Activated naive CD4-positive, alpha-beta T cell treated with anti-CD3 and anti-CD28 coated beads for 36 hours (primary cell): ENCODE measurements around the gene TM2D3. TPM values are rescaled to one million over a fixed set of nuclear protein-coding genes. Genes with fewer than 3 reads are reported as not detected.
A peak's percentile ranks its signal among the peaks of the same experiment; 100 is the strongest.

Experiments used
- CTCF ChIA-PET: fragments of 350-600 bp; sonication (Branson Sonifier 250); formaldehyde crosslinking; loops from one replicate; lab custom pipeline; 2021; ENCODE audit warnings: antibody characterized with exemption; lab: Charles Lee
- DNase-seq: peaks from one replicate; pipeline ENCODE4 v3.0.0-alpha.2; 2020
- H3K27ac Mint-ChIP-seq: one replicate; pipeline ENCODE4 v1.8.0; 2021; ENCODE audit warnings: mild to moderate bottlenecking, mixed read lengths
- H3K27me3 Mint-ChIP-seq: one replicate; pipeline ENCODE4 v1.8.0; 2021; ENCODE audit warnings: low read depth, mixed read lengths
- H3K36me3 Mint-ChIP-seq: one replicate; pipeline ENCODE4 v1.8.0; 2021; ENCODE audit warnings: low read depth, mixed read lengths
- H3K4me1 Mint-ChIP-seq: one replicate; pipeline ENCODE4 v1.8.0; 2021; ENCODE audit warnings: low read depth, mixed read lengths
- H3K4me3 Mint-ChIP-seq: one replicate; pipeline ENCODE4 v1.8.0; 2021; ENCODE audit warnings: mild to moderate bottlenecking, moderate library complexity, mixed read lengths
- H3K9me3 Mint-ChIP-seq: one replicate; pipeline ENCODE4 v1.8.0; 2021; ENCODE audit warnings: mixed read lengths
- intact Hi-C: fragments of 100-400 bp; cut with micrococcal nuclease; formaldehyde crosslinking; loops from one replicate; pipeline ENCODE4 v1.15.1; 2023
- total RNA-seq, 2 experiments: library from RNA; stranded (reverse); gene quantifications; one replicate each; pipeline ENCODE4 v1.2.3, GENCODE V29; 2021

Gene TM2D3, protein sequence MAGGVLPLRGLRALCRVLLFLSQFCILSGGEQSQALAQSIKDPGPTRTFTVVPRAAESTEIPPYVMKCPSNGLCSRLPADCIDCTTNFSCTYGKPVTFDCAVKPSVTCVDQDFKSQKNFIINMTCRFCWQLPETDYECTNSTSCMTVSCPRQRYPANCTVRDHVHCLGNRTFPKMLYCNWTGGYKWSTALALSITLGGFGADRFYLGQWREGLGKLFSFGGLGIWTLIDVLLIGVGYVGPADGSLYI
- total RNA-seq = 10 to 100 TPM; 52.8 to 53.0 TPM

DNA sequence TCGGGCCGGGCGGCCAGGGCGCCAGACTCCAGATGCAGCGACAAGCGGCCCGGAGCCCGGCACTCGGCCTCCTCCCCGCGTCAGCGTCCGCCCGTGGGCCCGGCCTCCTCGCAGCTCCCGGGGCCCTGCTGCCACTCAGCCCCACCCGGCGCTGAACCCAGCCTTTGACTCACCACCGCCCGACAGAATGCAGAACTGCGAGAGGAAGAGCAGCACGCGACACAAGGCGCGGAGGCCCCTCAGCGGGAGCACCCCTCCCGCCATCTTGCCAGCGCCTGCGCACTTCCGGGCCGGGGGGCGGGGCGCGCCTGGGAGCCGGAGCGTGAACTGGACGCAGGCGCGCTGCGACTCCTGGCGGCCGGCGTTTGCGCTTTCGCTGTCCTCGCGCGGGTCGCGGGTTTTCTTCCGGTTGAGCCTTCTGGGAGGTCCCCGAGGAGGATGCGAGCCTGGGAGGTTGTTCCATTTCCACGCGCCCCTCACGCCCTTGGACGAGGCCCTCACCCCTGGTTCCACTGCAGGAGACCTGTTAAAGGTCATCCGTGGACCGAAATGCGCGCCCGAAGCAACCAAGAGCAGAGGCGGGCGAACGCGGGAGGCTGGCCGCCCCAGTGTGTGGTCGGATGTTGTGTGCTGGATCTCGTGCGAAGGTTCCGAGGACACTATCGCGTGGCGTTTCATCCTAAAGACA lies at the start of gene TM2D3:
Gene TM2D3 (minus strand): TSS at position 284 of the 688 bp plus-strand sequence. CDS start 20 bp downstream, at position 264.
- intact Hi-C loops = loop anchor here (1.0 to 5.0 kb wide), 9 partner anchors 11 to 1055 kb away; partner anchors contain the start of genes SELENOS and TARS3
- Mint-ChIP-seq H3K9me3 (no peaks in the 10 kb centered on the region), H3K27ac (peak within 1 kb of the TSS; percentile 95), H3K4me3 (peak within 1 kb of the TSS; percentile 89), H3K27me3 (no peaks in the 10 kb centered on the region), H3K4me1 (peaks cover 49% of the 10 kb centered on the region), H3K36me3 (peaks cover 7% of the 10 kb centered on the region)
- DNase-seq = peak; percentile 95
- CTCF ChIA-PET = no interaction called here

GRCh38 chr15:101698314-101698713 lies 46.1 kb upstream of the TM2D3 start:
- no peak overlapping the region for H3K4me3 Mint-ChIP-seq
- CTCF ChIA-PET = no interaction called here
- no peaks in the 10 kb centered on the region for H3K27me3 Mint-ChIP-seq
- H3K9me3 Mint-ChIP-seq = no peaks in the 10 kb centered on the region
- intact Hi-C loops = no loop called here
- H3K36me3 Mint-ChIP-seq = peaks cover 47% of the 10 kb centered on the region
- no peak for DNase-seq
- peaks cover 34% of the 10 kb centered on the region for H3K4me1 Mint-ChIP-seq
- no peak overlapping the region for H3K27ac Mint-ChIP-seq

DNA sequence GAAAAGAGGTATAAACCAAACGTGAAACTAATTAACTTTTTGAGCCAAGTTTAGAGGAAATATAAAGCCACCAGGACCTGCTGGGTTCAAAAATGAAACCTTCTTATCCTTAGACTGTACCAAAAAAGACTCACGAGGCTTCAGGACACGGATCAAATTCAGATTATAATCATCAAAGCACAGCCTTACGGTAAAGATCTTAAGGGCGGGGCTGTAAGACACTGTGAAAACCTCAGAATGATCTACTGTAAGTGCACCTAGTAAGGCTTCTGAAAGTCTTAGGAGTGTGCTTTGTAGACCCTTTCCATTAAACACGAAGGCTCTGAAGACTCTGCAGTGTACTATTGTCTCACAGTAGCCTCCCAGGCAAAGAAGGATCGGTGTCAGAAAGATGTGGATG lies 45.3 kb upstream of the TM2D3 start:
- H3K36me3 Mint-ChIP-seq = peaks cover 55% of the 10 kb centered on the region
- H3K4me3 Mint-ChIP-seq = peak overlapping the region; percentile 60
- H3K27me3 Mint-ChIP-seq = no peaks in the 10 kb centered on the region
- peak overlapping the region; percentile 89 for H3K27ac Mint-ChIP-seq
- peaks cover 42% of the 10 kb centered on the region for H3K4me1 Mint-ChIP-seq
- H3K9me3 Mint-ChIP-seq = no peaks in the 10 kb centered on the region
- CTCF ChIA-PET = no interaction called here
- peak; percentile 33 for DNase-seq
- intact Hi-C loops = loop anchor here (1.0 to 2.0 kb wide), 2 partner anchors 26 to 45 kb away; partner anchors contain the start of gene TM2D3

DNA sequence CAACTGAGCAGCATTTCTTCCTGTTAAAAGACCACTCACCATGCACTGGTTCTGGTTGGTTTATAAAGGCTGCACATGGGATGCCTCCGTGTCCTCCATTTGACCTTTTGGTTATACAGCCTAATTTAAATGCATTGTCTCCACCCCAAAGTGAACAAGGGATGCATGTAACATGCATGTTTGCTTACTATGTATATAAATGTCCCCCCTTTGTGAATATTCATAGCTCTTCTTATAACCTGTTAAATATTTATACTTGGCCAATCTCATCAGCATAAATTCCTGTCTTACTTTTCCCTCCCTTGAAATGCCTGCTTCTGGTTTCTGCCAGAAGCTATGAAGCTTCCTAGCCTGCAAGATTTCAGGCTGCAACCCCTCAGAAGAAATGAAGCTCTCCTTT lies 44.6 kb upstream of the TM2D3 start:
- Mint-ChIP-seq H3K4me1 (peaks cover 43% of the 10 kb centered on the region), H3K9me3 (no peaks in the 10 kb centered on the region), H3K27ac (peak overlapping the region; percentile 89), H3K27me3 (no peaks in the 10 kb centered on the region), H3K36me3 (peaks cover 51% of the 10 kb centered on the region), H3K4me3 (no peak overlapping the region)
- DNase-seq = no peak
- intact Hi-C loops = loop anchor here (1.0 to 2.0 kb wide), 2 partner anchors 26 to 44 kb away; partner anchors contain the start of gene TM2D3
- CTCF ChIA-PET = no interaction called here

DNA sequence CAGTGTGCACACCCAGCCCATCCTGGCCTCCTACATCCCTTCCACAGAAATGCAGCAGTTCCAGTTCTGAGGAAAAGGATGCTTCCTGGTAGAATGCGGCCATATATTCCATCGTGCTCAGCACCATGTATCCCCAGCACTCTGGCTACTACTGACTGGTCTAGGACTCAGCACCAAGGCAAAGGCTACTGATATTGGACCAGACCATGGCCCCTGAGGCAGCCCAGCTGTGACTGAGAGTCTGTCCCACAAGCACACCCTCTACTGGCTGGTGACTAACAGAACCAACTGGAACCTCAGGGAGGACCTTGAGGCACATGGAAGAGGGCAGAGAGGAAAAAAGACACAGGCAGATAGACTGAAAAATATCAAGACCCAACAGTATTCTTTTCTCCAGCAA lies 42.1 kb upstream of the TM2D3 start:
- DNase-seq = no peak
- CTCF ChIA-PET = no interaction called here
- peaks cover 39% of the 10 kb centered on the region for H3K36me3 Mint-ChIP-seq
- H3K9me3 Mint-ChIP-seq = no peaks in the 10 kb centered on the region
- H3K27ac Mint-ChIP-seq = no peak overlapping the region
- H3K27me3 Mint-ChIP-seq = no peaks in the 10 kb centered on the region
- intact Hi-C loops = no loop called here
- peaks cover 45% of the 10 kb centered on the region for H3K4me1 Mint-ChIP-seq
- no peak overlapping the region for H3K4me3 Mint-ChIP-seq

GRCh38 chr15:101692801-101693598 lies 40.8 kb upstream of the TM2D3 start:
- H3K4me1 Mint-ChIP-seq = peaks cover 41% of the 10 kb centered on the region
- intact Hi-C loops = no loop called here
- H3K36me3 Mint-ChIP-seq = peaks cover 37% of the 10 kb centered on the region
- CTCF ChIA-PET = no interaction called here
- no peaks in the 10 kb centered on the region for H3K9me3 Mint-ChIP-seq
- no peak overlapping the region for H3K4me3 Mint-ChIP-seq
- peak overlapping the region; percentile 89 for H3K27ac Mint-ChIP-seq
- no peaks in the 10 kb centered on the region for H3K27me3 Mint-ChIP-seq
- peak; percentile 58 for DNase-seq

GRCh38 chr15:101689901-101690300 lies 37.7 kb upstream of the TM2D3 start:
- DNase-seq = peak; percentile 45
- Mint-ChIP-seq H3K4me1 (peaks cover 21% of the 10 kb centered on the region), H3K9me3 (no peaks in the 10 kb centered on the region), H3K27ac (no peak overlapping the region), H3K27me3 (no peaks in the 10 kb centered on the region), H3K36me3 (peaks cover 20% of the 10 kb centered on the region), H3K4me3 (no peak overlapping the region)
- CTCF ChIA-PET = no interaction called here
- intact Hi-C loops = no loop called here

GRCh38 chr15:101686718-101687117 lies 34.5 kb upstream of the TM2D3 start:
- H3K27me3 Mint-ChIP-seq = no peaks in the 10 kb centered on the region
- CTCF ChIA-PET = interaction anchor here (0.6 kb wide), 1 partner anchor 13 kb away, joined by 3 read pairs; no protein-coding TSS in a partner anchor

DNA sequence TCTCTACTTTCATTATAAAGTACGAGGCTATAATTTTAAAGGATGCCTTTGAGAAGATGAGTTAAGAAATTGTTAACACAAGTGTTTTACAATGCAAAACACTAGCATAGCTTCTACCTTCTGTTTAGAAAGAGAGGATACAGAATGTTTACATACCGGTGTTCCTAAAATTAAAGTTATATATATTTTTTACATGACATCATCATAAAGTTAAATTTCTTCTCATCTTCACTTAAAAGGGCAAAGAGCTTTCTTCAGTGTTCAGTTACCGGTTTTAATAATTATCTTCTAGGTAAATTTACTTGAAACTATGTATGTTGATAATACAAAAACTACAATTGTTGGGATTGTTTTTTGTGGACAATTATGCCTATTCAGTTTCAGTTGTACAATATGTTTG lies 32.7 kb upstream of the TM2D3 start:
- intact Hi-C loops = no loop called here
- no peak overlapping the region for H3K4me3 Mint-ChIP-seq
- no peak for DNase-seq
- H3K4me1 Mint-ChIP-seq = peaks cover 12% of the 10 kb centered on the region
- H3K36me3 Mint-ChIP-seq = peaks cover 16% of the 10 kb centered on the region
- H3K27ac Mint-ChIP-seq = no peak overlapping the region
- CTCF ChIA-PET = no interaction called here
- no peaks in the 10 kb centered on the region for H3K27me3 Mint-ChIP-seq
- no peaks in the 10 kb centered on the region for H3K9me3 Mint-ChIP-seq

More at GRCh38 chr15:101686718-101687117, 34.5 kb upstream of the TM2D3 start:
- H3K9me3 Mint-ChIP-seq = no peaks in the 10 kb centered on the region
- peaks cover 18% of the 10 kb centered on the region for H3K36me3 Mint-ChIP-seq
- no peak overlapping the region for H3K4me3 Mint-ChIP-seq
- DNase-seq = no peak
- intact Hi-C loops = no loop called here
- H3K27ac Mint-ChIP-seq = no peak overlapping the region
- peaks cover 14% of the 10 kb centered on the region for H3K4me1 Mint-ChIP-seq

- Mint-ChIP-seq H3K27me3 (no peaks in the 10 kb centered on the region), H3K4me1 (peaks cover 11% of the 10 kb centered on the region), H3K36me3 (peaks cover 16% of the 10 kb centered on the region), H3K27ac (peak overlapping the region; percentile 31), H3K9me3 (no peaks in the 10 kb centered on the region), H3K4me3 (no peak overlapping the region)
- CTCF ChIA-PET = interaction anchor here (1.0 kb wide), 1 partner anchor 17 kb away, joined by 3 read pairs; no protein-coding TSS in a partner anchor
- intact Hi-C loops = no loop called here
- DNase-seq = no peak
These were observed 32.2 kb upstream of the TM2D3 start for GRCh38 chr15:101684384-101684783.

GRCh38 chr15:101679806-101680205 lies 27.6 kb upstream of the TM2D3 start:
- Mint-ChIP-seq H3K36me3 (peaks cover 19% of the 10 kb centered on the region), H3K9me3 (no peaks in the 10 kb centered on the region), H3K27ac (no peak overlapping the region), H3K27me3 (no peaks in the 10 kb centered on the region), H3K4me3 (no peak overlapping the region), H3K4me1 (peaks cover 11% of the 10 kb centered on the region)
- no peak for DNase-seq
- intact Hi-C loops = no loop called here
- CTCF ChIA-PET = no interaction called here

DNA sequence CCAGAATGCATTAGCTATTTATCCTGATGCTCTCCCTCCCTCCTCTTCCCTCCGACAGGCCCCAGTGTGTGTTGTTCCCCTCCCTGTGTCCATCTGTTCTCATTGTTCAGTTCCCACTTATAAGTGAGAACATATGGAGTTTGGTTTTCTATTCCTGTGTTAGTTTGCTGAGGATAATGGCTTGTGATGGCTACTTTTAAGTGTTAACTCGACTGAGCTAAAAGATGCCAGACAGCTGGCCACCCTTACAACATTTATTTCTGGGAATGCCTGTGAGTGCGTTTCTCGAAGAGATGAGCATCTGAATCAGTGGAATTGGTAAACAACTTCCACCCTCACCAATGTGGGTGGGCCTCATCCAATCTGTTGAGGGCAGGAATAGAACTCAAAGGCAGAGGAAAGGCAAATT lies 24.7 kb upstream of the TM2D3 start:
- CTCF ChIA-PET = no interaction called here
- Mint-ChIP-seq H3K4me3 (no peak overlapping the region), H3K36me3 (peaks cover 15% of the 10 kb centered on the region), H3K27ac (no peak overlapping the region), H3K4me1 (no peaks in the 10 kb centered on the region), H3K27me3 (no peaks in the 10 kb centered on the region), H3K9me3 (no peaks in the 10 kb centered on the region)
- intact Hi-C loops = no loop called here
- no peak for DNase-seq
